ENCODE results near the gene DDX18. TPM values are rescaled to one million over a fixed set of nuclear protein-coding genes. Genes with fewer than 3 reads are reported as not detected.
"Not testable (repeated sequence)": the region's sequence is repeated elsewhere in the genome, so short reads cannot be mapped to it uniquely, and the experiment has no call there.

Gene DDX18
- total and polyA plus RNA-seq, 4 donors, result 16.7 to 54.3 (median 33.1) TPM

DNA sequence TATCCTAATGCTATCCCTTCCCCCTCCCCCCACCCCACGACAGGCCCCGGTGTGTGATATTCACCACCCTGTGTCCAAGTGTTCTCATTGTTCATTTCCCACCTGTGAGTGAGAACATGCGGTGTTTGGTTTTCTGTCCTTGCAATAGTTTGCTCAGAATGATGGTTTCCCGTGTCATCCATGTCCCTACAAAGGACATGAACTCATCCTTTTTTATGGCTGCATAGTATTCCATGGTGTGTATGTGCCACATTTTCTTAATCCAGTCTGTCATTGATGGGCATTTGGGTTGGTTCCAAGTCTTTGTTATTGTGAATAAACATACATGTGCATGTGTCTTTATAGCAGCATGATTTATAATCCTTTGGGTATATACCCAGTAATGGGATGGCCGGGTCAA, 13.0 kb downstream of the DDX18 start:
- 93 to 97% methylated on average over 5 of the region's 5 CpGs for WGBS, 2 donors

DNA sequence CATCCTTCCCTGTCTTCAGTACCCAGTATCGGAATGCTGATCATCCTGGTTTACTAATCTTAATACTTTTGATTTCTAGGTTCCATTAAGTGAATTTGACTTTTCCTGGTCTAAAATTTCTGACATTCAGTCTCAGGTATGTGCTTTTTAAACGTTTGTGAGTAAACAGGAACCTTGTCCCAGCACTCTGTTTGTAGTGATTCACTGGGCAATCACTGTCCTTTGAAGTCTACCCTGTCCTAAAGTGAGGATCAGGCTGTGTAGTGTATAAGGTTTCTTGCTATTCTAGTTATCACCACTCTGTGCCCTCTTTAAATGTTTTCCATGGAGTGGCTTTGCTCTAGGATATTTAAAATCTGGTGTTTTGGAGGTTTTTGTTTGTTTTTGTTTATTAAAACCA, 14.4 kb downstream of the DDX18 start:
- DNase-seq (no peak), ATAC-seq (ENCODE audit: low FRiP score) (no peak)
- no peaks in the 10 kb centered on the region for H3K27me3 ChIP-seq (ENCODE audit: control insufficient read depth in 1 of 2, insufficient read depth in 2 of 2, low read length in 1 of 2)
- intact Hi-C loops (cut with DNase I), result loop anchor here in 1 of 2 donors (10.0 kb wide), 1 partner anchor 116 kb away; no protein-coding TSS in a partner anchor
- peaks cover 15 to 21% of the 10 kb centered on the region in 2 donors for H3K36me3 ChIP-seq (ENCODE audit: control insufficient read depth in 1 of 2, insufficient read depth in 2 of 2, low read length in 1 of 2)
- no peaks in the 10 kb centered on the region for H3K9me3 ChIP-seq (ENCODE audit: control insufficient read depth, low read length)
- H3K4me3 ChIP-seq (ENCODE audit: low read length in 2 of 2), result no peak overlapping the region
- no peak overlapping the region for H3K27ac ChIP-seq (ENCODE audit: low read depth in 1 of 2, low read length in 2 of 2)
- WGBS, 2 donors, result 81 to 84% methylated on average over 2 of the region's 2 CpGs
- no peaks in the 10 kb centered on the region for H3K4me1 ChIP-seq (ENCODE audit: control insufficient read depth in 1 of 2, insufficient read depth in 2 of 2, low read length in 2 of 2)

More for the DNA sequence above, 13.0 kb downstream of the DDX18 start:
- H3K27me3 ChIP-seq (ENCODE audit: control insufficient read depth in 1 of 2, insufficient read depth in 2 of 2, low read length in 1 of 2); H3K27ac ChIP-seq (ENCODE audit: low read depth in 1 of 2, low read length in 2 of 2); H3K9me3 ChIP-seq (ENCODE audit: control insufficient read depth, low read length); H3K4me1 ChIP-seq (ENCODE audit: control insufficient read depth in 1 of 2, insufficient read depth in 2 of 2, low read length in 2 of 2); H3K4me3 ChIP-seq (ENCODE audit: low read length in 2 of 2); DNase-seq; ATAC-seq (ENCODE audit: low FRiP score): not testable (repeated sequence)
- peaks cover 16 to 19% of the 10 kb centered on the region in 2 donors for H3K36me3 ChIP-seq (ENCODE audit: control insufficient read depth in 1 of 2, insufficient read depth in 2 of 2, low read length in 1 of 2)
- intact Hi-C loops (cut with DNase I), result loop anchor here in 1 of 2 donors (10.0 kb wide), 1 partner anchor 117 kb away; no protein-coding TSS in a partner anchor

DNA sequence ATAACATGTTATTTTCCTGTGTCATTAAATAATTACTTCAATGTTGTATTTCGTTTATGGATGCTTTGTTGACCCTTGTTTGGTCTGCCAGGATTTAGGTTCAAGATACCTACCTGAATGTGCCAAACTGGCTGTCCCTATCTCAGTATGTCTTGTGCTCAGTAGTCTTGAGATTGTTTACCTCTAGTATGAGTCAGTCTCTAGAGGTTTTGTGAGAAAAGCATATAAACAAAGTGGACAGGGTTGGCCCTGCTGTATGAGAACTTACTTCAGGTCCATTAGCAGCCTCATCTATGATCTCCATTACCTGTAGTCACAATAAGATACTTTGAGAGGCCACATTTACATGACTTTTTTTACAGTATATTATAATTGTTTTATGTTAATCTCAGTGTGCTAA, 17.8 kb downstream of the DDX18 start:
- no peak for DNase-seq
- H3K4me3 ChIP-seq (ENCODE audit: low read length in 2 of 2), result no peak overlapping the region
- intact Hi-C loops (cut with DNase I), result loop anchor here in 1 of 2 donors (5.0 kb wide), 1 partner anchor 170 kb away; no protein-coding TSS in a partner anchor
- no peak overlapping the region for H3K27ac ChIP-seq (ENCODE audit: low read depth in 1 of 2, low read length in 2 of 2)
- no peaks in the 10 kb centered on the region for H3K27me3 ChIP-seq (ENCODE audit: control insufficient read depth in 1 of 2, insufficient read depth in 2 of 2, low read length in 1 of 2)
- no peaks in the 10 kb centered on the region for H3K9me3 ChIP-seq (ENCODE audit: control insufficient read depth, low read length)
- H3K4me1 ChIP-seq (ENCODE audit: control insufficient read depth in 1 of 2, insufficient read depth in 2 of 2, low read length in 2 of 2), result no peaks in the 10 kb centered on the region
- H3K36me3 ChIP-seq (ENCODE audit: control insufficient read depth in 1 of 2, insufficient read depth in 2 of 2, low read length in 1 of 2), result peaks cover 7 to 10% of the 10 kb centered on the region in 2 donors
- no peak for ATAC-seq (ENCODE audit: low FRiP score)
- 85 to 95% methylated on average over 1 of the region's 1 CpG for WGBS, 2 donors

DNA sequence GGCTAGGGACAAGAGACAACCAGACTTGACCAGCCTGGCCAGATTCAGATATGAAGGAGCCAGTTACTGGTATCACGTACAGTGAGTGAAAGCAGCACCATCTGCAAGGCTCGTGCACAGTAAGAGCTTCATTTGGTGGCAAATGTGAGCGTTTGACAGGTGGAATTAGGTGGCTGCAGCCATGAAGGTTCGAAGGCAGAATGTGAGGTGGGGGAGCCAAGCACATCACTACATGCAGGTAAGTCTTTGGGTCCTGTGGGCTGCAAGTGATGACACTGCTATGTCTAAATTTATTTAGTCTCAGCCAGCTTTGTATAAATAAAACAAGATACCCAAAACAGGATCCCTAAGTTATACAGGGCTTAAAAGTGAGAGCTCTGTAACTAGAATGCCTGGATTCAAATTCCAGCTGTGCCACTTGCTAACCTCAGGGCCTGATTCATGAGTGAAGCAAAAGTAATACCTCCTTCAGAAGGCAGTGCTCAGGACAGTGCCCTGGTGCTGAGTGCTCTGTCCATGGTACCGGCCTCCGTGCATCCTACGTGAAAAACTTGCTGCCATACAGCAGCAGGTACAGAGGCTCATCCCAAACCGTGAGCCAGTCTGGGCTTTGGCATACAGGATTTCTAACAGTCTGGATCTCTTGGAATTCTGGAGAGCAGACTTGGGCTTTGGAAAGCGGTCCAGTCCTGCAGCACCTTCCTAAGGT, 18.6 kb downstream of the DDX18 start:
- WGBS, 2 donors, result 71 to 80% methylated on average over 9 of the region's 9 CpGs
- no peak for DNase-seq
- intact Hi-C loops (cut with DNase I), result loop anchor here in 1 of 2 donors (5.0 kb wide), 1 partner anchor 169 kb away; no protein-coding TSS in a partner anchor
- no peak for ATAC-seq (ENCODE audit: low FRiP score)
- H3K4me3 ChIP-seq (ENCODE audit: low read length in 2 of 2), result no peak overlapping the region
- no peaks in the 10 kb centered on the region for H3K27me3 ChIP-seq (ENCODE audit: control insufficient read depth in 1 of 2, insufficient read depth in 2 of 2, low read length in 1 of 2)
- no peaks in the 10 kb centered on the region for H3K9me3 ChIP-seq (ENCODE audit: control insufficient read depth, low read length)
- H3K27ac ChIP-seq (ENCODE audit: low read depth in 1 of 2, low read length in 2 of 2), result no peak overlapping the region
- peaks cover 7 to 10% of the 10 kb centered on the region in 2 donors for H3K36me3 ChIP-seq (ENCODE audit: control insufficient read depth in 1 of 2, insufficient read depth in 2 of 2, low read length in 1 of 2)
- no peaks in the 10 kb centered on the region for H3K4me1 ChIP-seq (ENCODE audit: control insufficient read depth in 1 of 2, insufficient read depth in 2 of 2, low read length in 2 of 2)

DNA sequence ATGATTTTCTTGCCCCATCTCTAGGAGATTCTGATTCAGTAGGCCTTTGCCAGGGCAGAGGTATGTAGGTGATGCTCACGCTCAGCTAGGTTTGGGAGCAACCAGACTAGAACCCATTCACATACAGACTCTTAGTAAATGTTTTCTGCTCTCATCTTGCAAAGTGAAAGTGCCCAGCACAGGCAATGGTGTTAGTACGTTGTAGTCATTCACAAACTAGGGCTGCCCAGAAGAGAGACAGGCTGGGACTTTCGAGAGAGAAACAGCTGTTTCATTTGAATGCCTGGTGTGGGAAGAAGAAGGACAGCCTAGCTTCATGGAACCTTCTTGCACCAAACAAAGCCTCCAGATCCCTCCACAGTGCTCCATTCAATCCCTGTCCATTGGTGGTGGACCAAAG, 19.4 kb downstream of the DDX18 start:
- intact Hi-C loops (cut with DNase I), result loop anchor here in 1 of 2 donors (5.0 kb wide), 1 partner anchor 168 kb away; no protein-coding TSS in a partner anchor
- Histone ChIP-seq H3K4me1 (ENCODE audit: control insufficient read depth in 1 of 2, insufficient read depth in 2 of 2, low read length in 2 of 2) (no peaks in the 10 kb centered on the region), H3K4me3 (ENCODE audit: low read length in 2 of 2) (no peak overlapping the region), H3K27ac (ENCODE audit: low read depth in 1 of 2, low read length in 2 of 2) (no peak overlapping the region), H3K9me3 (ENCODE audit: control insufficient read depth, low read length) (no peaks in the 10 kb centered on the region), H3K36me3 (ENCODE audit: control insufficient read depth in 1 of 2, insufficient read depth in 2 of 2, low read length in 1 of 2) (peaks cover 7 to 10% of the 10 kb centered on the region in 2 donors), H3K27me3 (ENCODE audit: control insufficient read depth in 1 of 2, insufficient read depth in 2 of 2, low read length in 1 of 2) (no peaks in the 10 kb centered on the region)
- DNase-seq (no peak), ATAC-seq (ENCODE audit: low FRiP score) (no peak)
- WGBS, 2 donors, result 83 to 88% methylated on average over 3 of the region's 3 CpGs

DNA sequence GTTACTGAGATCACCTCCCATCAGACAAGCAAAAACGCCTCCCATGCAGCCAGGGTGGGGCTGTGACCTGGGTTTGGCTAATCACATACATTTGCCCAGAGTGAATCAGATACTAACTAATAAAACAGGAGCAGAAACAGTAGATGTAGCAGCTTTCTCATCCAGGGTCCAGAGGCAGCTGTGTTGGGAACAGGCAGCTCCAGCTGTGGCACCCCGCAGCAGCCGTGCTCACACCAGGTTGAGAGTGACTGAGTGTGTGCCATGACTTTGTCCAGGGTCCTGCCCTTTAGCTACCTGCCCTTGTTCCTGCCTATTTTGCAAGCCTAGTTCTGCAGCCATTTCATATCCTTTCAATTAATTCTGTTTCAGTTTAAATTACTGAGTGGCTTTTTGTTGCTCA, 20.5 kb downstream of the DDX18 start:
- no peak overlapping the region for H3K4me3 ChIP-seq (ENCODE audit: low read length in 2 of 2)

DNA sequence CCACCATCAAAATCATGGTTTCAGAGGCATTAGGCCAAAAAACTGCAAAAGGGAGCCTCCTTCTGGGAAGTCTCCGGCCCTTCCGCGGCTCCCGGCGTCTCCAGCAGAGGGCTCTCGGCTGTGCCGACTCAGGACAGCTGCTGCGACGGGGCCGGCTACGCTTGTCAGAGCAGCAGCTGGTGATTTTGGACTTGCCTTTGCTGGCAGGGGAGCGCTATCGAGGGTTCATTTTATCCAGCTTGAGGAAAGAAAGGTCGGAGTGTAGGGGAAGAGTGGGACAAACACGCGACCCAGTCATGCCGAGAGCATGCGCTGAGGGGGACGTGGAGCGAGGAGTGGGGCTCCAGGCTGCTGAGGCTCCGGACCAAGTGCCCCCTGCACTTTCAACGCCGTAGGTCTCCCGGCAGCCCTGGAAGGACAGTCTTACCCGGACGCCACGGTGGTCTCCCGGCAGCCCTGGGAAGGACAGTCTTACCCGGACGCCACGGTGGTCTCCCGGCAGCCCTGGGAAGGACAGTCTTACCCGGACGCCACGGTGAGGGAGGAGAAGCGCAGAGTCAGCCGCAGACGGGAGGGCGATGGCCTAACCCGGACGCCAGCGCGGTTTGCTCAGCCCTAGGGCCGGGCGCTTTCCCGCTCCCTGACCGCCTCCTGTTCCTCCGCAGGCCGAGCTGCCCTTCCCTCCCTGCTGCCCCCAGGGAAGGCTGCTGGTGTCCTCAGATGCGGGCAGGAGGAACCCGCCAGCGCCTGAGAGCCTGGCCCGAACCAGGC, 21.7 kb downstream of the DDX18 start:
- H3K27ac ChIP-seq (ENCODE audit: low read depth in 1 of 2, low read length in 2 of 2), result no peak overlapping the region
- H3K4me3 ChIP-seq (ENCODE audit: low read length in 2 of 2), result peak overlapping the region; percentile 17 to 23
- peak; percentile 90 to 94 for DNase-seq
- H3K36me3 ChIP-seq (ENCODE audit: control insufficient read depth in 1 of 2, insufficient read depth in 2 of 2, low read length in 1 of 2), result peaks cover 0 to 4% of the 10 kb centered on the region in 2 donors
- H3K9me3 ChIP-seq (ENCODE audit: control insufficient read depth, low read length), result no peaks in the 10 kb centered on the region
- no peaks in the 10 kb centered on the region for H3K27me3 ChIP-seq (ENCODE audit: control insufficient read depth in 1 of 2, insufficient read depth in 2 of 2, low read length in 1 of 2)
- no peaks in the 10 kb centered on the region for H3K4me1 ChIP-seq (ENCODE audit: control insufficient read depth in 1 of 2, insufficient read depth in 2 of 2, low read length in 2 of 2)
- WGBS, 2 donors, result 2% methylated on average over 50 to 53 of the region's 53 CpGs
- intact Hi-C loops (cut with DNase I), result loop anchor here in 1 of 2 donors (5.0 kb wide), 1 partner anchor 166 kb away; no protein-coding TSS in a partner anchor
- peak; percentile 93 for ATAC-seq (ENCODE audit: low FRiP score)

More for the DNA sequence above, 20.5 kb downstream of the DDX18 start:
- Histone ChIP-seq H3K27ac (ENCODE audit: low read depth in 1 of 2, low read length in 2 of 2) (no peak overlapping the region), H3K9me3 (ENCODE audit: control insufficient read depth, low read length) (no peaks in the 10 kb centered on the region), H3K4me1 (ENCODE audit: control insufficient read depth in 1 of 2, insufficient read depth in 2 of 2, low read length in 2 of 2) (no peaks in the 10 kb centered on the region), H3K36me3 (ENCODE audit: control insufficient read depth in 1 of 2, insufficient read depth in 2 of 2, low read length in 1 of 2) (peaks cover 4% of the 10 kb centered on the region in 2 donors), H3K27me3 (ENCODE audit: control insufficient read depth in 1 of 2, insufficient read depth in 2 of 2, low read length in 1 of 2) (no peaks in the 10 kb centered on the region)
- 88 to 90% methylated on average over 3 of the region's 3 CpGs for WGBS, 2 donors
- DNase-seq (no peak), ATAC-seq (ENCODE audit: low FRiP score) (no peak)
- intact Hi-C loops (cut with DNase I), result loop anchor here (5.0 kb wide), 1 partner anchor 167 kb away; no protein-coding TSS in a partner anchor

DNA sequence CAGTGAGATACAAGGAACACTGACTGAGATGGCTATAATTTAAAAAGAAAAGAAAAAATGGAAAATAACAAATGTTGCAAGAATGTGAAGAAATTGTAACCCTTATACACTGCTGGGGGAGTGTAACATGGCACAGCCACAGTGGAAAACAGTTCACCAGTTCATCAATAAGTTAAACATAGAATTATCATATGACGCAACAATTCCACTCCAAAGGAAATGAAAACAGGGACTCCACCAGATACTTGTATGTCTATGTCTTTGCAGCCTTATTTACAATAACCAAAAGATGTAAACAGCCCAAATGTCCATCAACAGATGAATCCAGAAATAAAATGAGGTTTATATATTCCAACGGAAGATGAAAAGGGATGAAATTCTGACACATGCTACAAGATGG, 30.8 kb downstream of the DDX18 start:
- 82 to 87% methylated on average over 2 of the region's 2 CpGs for WGBS, 2 donors
- DNase-seq (no peak), ATAC-seq (ENCODE audit: low FRiP score) (no peak)
- Histone ChIP-seq H3K4me3 (ENCODE audit: low read length in 2 of 2) (no peak overlapping the region), H3K4me1 (ENCODE audit: control insufficient read depth in 1 of 2, insufficient read depth in 2 of 2, low read length in 2 of 2) (no peaks in the 10 kb centered on the region), H3K27ac (ENCODE audit: low read depth in 1 of 2, low read length in 2 of 2) (no peak overlapping the region), H3K36me3 (ENCODE audit: control insufficient read depth in 1 of 2, insufficient read depth in 2 of 2, low read length in 1 of 2) (no peaks in the 10 kb centered on the region), H3K27me3 (ENCODE audit: control insufficient read depth in 1 of 2, insufficient read depth in 2 of 2, low read length in 1 of 2) (no peaks in the 10 kb centered on the region), H3K9me3 (ENCODE audit: control insufficient read depth, low read length) (peaks cover 2% of the 10 kb centered on the region)
- intact Hi-C loops (cut with DNase I), result no loop called here
